Prostate gland (tissue), 2 donors: ENCODE results near the gene KRT2. TPM values are rescaled to one million over a fixed set of nuclear protein-coding genes. Genes with fewer than 3 reads are reported as not detected.

ENCODE experiments used
- DNase-seq: peaks from one replicate; pipeline ENCODE4 v3.0.0-alpha.2; 2019; ENCODE audit warnings: low spot score
- H3K27ac ChIP-seq, 2 donors: fragments of 200-600 bp; sonication (generic); 2 replicates each; pipeline ENCODE4 v1.5.1; 2017 to 2019
- H3K27me3 ChIP-seq: fragments of 200-600 bp; sonication (generic); replicated peaks from 2 replicates; pipeline ENCODE4 v1.5.1; 2019; ENCODE audit not compliant: insufficient read depth
- H3K36me3 ChIP-seq, 2 donors: fragments of 200-600 bp; sonication (generic); 1 replicate in 1 of 2; 2 replicates in 1 of 2; pipeline versions ENCODE4 v1.5.1 to v1.8.1; 2017 to 2019
- H3K4me1 ChIP-seq: fragments of 200-600 bp; sonication (generic); replicated peaks from 2 replicates; pipeline ENCODE4 v1.5.1; 2019
- H3K4me3 ChIP-seq, 2 donors: fragments of 200-600 bp; sonication (generic); 2 replicates each; pipeline ENCODE4 v1.5.1; 2017 to 2019
- H3K9me3 ChIP-seq: fragments of 200-600 bp; sonication (generic); 2 replicates; pipeline ENCODE4 v1.5.1; 2017
- CTCF ChIP-seq, 4 experiments: fragments of 200-600 bp in 2 of 4; fragments of 450-650 bp in 2 of 4; sonication (generic) in 2 of 4; IDR thresholded peaks; 1 replicate in 3 of 4; 2 replicates in 1 of 4; pipeline ENCODE4 v1.5.1; 2016 to 2019; ENCODE audit warnings: antibody characterized with exemption in 4 of 4, mild to moderate bottlenecking in 2 of 4, moderate library complexity in 2 of 4
- POLR2A ChIP-seq: fragments of 450-650 bp; IDR thresholded peaks from one replicate; pipeline ENCODE4 v1.6.1; 2016; ENCODE audit warnings: antibody characterized with exemption, mild to moderate bottlenecking
- POLR2AphosphoS5 ChIP-seq: sonication (generic); formaldehyde crosslinking; IDR thresholded peaks from one replicate; pipeline ENCODE4 v1.6.1; 2017; ENCODE audit warnings: antibody characterized with exemption
- WGBS: methylation state at CpG from one replicate; pipeline ENCODE4 v1.1.5; 2018; 5-methylcytosine and 5-hydroxymethylcytosine counted together
- intact Hi-C: fragments of 100-400 bp; cut with DNase I; formaldehyde crosslinking; loops from one replicate; pipeline ENCODE4 v1.14.2; 2022
- total RNA-seq, 2 donors: library from RNA; depleted of rRNA; stranded (reverse); fragments of >200 nt; gene quantifications; one replicate each; pipeline ENCODE4 v1.1.0, GENCODE V29; 2016

KRT2 gene
- total RNA-seq, 2 donors from 2014 or later, result 0.41 to 5.1 TPM

GRCh38 chr12:52662918-52663229 lies 10.9 kb upstream of the KRT2 start:
- peaks cover 12% of the 10 kb centered on the region for H3K27me3 ChIP-seq
- H3K27ac ChIP-seq, result no peak overlapping the region
- TF ChIP-seq POLR2AphosphoS5 (no peak), CTCF (IDR thresholded peaks at IDR 0.05) (no peak), POLR2A (no peak)
- intact Hi-C loops, result no loop called here
- DNase-seq, result no peak
- no peak overlapping the region for H3K4me3 ChIP-seq
- H3K36me3 ChIP-seq, result no peaks in the 10 kb centered on the region
- H3K9me3 ChIP-seq, result no peaks in the 10 kb centered on the region
- H3K4me1 ChIP-seq, result no peaks in the 10 kb centered on the region

- intact Hi-C loops, result no loop called here
- WGBS, result 77% methylated on average over 10 of the region's 10 CpGs
These were observed 10.3 kb upstream of the KRT2 start for GRCh38 chr12:52662093-52662917.

GRCh38 chr12:52661668-52662067 lies 9.7 kb upstream of the KRT2 start:
- H3K27ac ChIP-seq, result no peak overlapping the region
- no peak overlapping the region for H3K4me3 ChIP-seq
- WGBS, result 82% methylated on average over 3 of the region's 3 CpGs
- TF ChIP-seq POLR2AphosphoS5 (no peak), CTCF (IDR thresholded peaks at IDR 0.05) (no peak), POLR2A (no peak)
- H3K4me1 ChIP-seq, result no peaks in the 10 kb centered on the region
- DNase-seq, result no peak
- intact Hi-C loops, result no loop called here
- H3K9me3 ChIP-seq, result no peaks in the 10 kb centered on the region
- H3K27me3 ChIP-seq, result peaks cover 14% of the 10 kb centered on the region
- H3K36me3 ChIP-seq, result no peaks in the 10 kb centered on the region

More at GRCh38 chr12:52662093-52662917, 10.3 kb upstream of the KRT2 start:
- TF ChIP-seq POLR2AphosphoS5 (no peak), POLR2A (no peak), CTCF (IDR thresholded peaks at IDR 0.05) (no peak)
- no peaks in the 10 kb centered on the region for H3K9me3 ChIP-seq
- H3K4me3 ChIP-seq, result no peak overlapping the region
- peaks cover 14% of the 10 kb centered on the region for H3K27me3 ChIP-seq
- no peak overlapping the region for H3K27ac ChIP-seq
- DNase-seq, result no peak
- H3K4me1 ChIP-seq, result no peaks in the 10 kb centered on the region
- H3K36me3 ChIP-seq, result no peaks in the 10 kb centered on the region

GRCh38 chr12:52660934-52661499 lies 9.0 kb upstream of the KRT2 start:
- intact Hi-C loops, result no loop called here
- Histone ChIP-seq H3K27ac (no peak overlapping the region), H3K9me3 (no peaks in the 10 kb centered on the region), H3K27me3 (peaks cover 14% of the 10 kb centered on the region), H3K36me3 (no peaks in the 10 kb centered on the region), H3K4me3 (no peak overlapping the region), H3K4me1 (no peaks in the 10 kb centered on the region)
- 89% methylated on average over 3 of the region's 3 CpGs for WGBS
- TF ChIP-seq POLR2A (no peak), CTCF (IDR thresholded peaks at IDR 0.05) (no peak), POLR2AphosphoS5 (no peak)
- DNase-seq, result no peak

GRCh38 chr12:52659951-52660350 lies 7.9 kb upstream of the KRT2 start:
- H3K27me3 ChIP-seq, result peaks cover 11% of the 10 kb centered on the region
- peaks cover 9% of the 10 kb centered on the region for H3K4me1 ChIP-seq
- H3K36me3 ChIP-seq, result no peaks in the 10 kb centered on the region
- H3K9me3 ChIP-seq, result no peaks in the 10 kb centered on the region
- no peak for DNase-seq
- 78% methylated on average over 4 of the region's 4 CpGs for WGBS
- no peak overlapping the region for H3K4me3 ChIP-seq
- intact Hi-C loops, result no loop called here
- no peak for TF ChIP-seq CTCF (IDR thresholded peaks at IDR 0.05)
- TF ChIP-seq POLR2AphosphoS5, result no peak
- no peak for TF ChIP-seq POLR2A
- H3K27ac ChIP-seq, result no peak overlapping the region
